GM03348 (cell line): Measurements from ENCODE around the gene AZIN2.
"Not testable (repeated sequence)": the region's sequence is repeated elsewhere in the genome, so short reads cannot be mapped to it uniquely, and the experiment has no call there.

Experiments
- DNase-seq: peaks from one replicate; pipeline ENCODE4 v3.0.0; 2012; ENCODE audit warnings: low spot score

Gene AZIN2

DNA sequence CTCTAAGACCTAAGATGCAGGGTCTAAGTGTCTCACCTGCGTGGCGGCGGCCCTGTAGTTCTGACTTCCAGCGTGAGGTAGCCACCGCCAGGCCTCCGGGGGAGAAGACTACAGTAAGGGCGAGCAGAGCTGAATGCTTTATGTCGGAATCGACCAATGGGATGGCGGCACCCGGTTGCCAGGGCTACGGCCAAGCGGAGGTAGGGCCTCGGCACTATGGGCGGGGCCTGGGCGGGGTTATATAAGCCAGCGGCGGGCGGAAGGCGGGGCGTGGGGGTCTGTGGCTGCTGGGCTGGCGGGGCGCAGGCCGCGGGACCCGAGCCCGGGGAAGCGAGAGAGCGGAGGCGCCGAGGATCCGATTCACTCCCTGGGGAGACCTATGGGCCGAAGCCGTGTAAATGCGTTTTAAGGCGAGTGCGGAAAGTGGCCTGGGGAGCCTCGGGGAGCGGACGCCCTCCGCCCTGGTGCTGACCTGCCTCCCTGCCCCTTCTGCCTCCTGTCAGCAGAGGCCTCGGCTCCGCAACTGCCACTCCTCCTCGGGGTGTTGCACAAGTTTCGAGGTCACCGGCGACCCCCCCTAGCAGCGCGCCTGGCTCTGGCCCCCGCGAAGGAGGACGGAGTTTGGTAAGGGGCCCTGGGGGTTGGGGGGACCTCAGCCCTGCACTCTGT, at the start of gene AZIN2:
AZIN2 (plus strand) TSS at position 269 of the 669 bp plus-strand sequence. CDS start 1,097 bp downstream, outside the sequence.
- peak; percentile 99 for DNase-seq

DNA sequence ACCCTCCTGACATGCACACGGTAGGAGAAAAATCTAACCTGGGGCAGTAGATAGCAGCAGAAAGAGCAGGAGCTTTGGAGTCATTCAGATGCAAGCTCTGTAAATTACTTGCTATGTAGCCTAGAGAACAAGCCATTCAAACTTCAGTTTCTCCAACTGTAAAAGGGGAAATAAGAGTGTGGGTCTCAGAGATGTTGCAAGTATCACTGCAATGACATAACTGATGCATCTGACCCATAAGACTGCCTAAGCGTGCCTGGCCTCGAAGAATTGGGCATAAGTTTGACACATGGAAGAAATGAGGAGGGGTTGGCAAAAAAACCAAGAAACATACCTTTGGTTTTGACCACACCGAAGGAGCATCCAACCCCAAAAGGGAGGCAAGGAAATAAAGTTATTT, 49.4 kb upstream of the AZIN2 start:
- no peak for DNase-seq

DNA sequence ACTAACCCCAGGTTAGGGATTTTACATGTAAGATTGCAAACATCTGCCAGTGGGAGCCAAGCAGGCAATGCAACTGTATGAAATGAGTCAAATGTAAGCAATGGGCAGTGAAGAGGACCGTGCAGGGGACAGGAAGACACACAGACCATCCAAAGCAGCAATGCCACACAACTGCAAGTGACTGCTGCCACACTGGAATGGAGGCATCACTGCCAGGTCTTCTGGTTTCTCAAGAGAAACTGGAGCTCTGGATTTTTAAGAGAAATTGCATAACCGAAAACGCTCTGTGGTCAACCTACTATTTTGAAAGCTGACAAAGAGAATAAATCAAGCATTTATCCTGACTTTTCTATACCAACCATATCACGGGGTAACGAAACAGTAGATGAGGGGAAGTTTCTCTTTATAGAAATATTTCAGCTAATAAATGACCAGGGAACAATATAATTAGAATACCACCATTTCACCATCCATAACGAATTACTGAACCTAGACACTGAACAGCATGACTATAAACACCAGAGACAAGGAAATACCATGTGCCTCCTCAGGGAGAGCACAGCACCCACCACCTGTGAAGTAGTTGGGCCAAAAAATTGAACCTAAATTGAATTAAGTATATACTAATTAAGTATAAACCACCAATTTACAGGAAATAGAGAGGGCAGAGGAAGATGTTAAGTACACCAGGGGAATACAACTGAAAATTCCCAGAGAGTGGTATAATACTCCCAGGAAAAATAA, 48.7 kb upstream of the AZIN2 start:
- no peak for DNase-seq

DNA sequence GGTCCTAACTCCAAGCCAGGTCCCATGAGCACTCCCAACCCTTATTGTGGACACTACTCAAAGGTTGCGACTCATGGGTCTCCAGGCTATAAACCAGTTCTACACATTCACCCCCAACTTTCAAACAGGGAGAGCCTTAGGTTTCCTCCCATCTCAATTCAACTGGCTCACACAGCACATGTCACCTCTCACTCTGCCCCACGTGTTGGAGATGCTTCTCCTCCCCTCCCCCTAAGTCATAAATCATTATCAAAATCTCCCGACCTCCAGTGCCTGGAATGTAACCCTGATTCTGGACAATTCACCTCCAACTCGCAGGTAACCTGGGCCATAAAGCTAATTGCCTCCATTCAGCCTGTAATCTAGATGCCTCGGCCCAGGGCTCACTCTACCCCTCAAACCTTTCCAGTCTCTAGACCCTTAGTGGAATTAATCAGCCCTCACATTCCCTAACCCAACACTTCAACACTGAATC, 44.9 kb upstream of the AZIN2 start:
- peak; percentile 17 for DNase-seq

DNA sequence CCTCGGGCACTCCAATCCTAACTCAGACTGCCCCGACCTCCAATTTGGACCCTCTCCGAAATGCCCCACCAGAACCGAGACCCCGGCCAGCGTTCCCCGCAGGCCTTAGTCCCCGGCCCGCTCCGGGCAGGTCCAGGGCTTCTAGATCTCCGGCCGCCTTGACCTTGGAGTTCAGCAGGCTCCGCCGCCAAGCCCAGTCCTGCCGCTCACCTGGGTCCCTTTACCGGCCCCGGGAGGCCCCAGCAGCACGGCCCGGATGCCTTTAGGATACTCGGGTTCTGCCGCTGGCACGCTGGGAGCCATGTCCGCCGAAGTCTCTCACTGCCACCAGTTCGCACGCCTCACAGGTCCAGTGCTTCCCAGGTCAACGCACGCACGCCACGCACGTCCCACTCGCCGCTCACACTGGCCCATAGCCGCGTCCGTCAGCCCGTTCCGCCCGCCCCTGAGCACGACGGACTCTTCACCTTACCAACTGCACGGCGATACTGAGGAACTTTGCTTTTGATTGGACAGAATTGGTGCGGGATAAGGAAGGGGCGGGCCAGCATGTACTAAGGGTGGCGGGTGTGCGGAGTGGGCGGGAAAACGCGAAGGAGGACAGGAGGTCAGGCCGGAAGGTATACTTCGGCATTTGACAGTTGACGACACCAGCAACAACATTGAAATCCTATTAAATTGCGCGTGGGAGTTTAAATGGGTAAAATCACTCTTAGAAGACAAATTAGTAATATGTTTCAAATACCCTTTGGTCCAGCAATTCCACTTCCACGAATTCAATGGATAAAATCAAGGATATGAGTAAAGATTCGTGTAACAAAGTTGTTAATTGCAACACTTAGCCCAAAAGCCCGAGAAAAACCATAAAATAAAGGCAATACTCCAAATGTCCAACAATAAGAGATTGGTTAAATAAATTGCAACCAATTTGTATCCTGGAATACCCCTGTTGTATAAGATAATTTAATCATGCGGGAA, 44.1 kb upstream of the AZIN2 start, which contains the start of gene AK2:
AK2 (minus strand) TSS at position 358 of the 978 bp plus-strand sequence; CDS start at position 303, 55 bp downstream.
- peak; percentile 99 for DNase-seq

DNA sequence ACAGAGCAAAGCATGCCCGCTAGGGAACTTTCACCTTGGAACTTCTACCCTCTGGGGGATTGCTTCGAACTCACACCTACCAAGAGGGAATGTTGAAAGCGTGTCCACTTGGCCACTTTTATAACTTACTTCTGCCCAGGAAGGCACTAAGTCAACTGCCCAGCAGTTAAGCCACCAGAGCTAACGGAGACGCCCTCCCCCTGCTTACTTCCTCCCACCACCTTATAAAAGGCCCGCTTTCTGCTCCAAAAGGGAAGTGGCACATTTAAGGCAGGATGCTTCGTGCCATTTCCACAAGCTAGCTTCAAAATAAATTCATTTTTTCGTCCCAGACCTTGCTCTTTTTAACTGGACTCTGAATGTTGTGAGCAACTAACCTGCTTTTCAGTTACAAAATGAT, 41.1 kb upstream of the AZIN2 start:
- no peak for DNase-seq

DNA sequence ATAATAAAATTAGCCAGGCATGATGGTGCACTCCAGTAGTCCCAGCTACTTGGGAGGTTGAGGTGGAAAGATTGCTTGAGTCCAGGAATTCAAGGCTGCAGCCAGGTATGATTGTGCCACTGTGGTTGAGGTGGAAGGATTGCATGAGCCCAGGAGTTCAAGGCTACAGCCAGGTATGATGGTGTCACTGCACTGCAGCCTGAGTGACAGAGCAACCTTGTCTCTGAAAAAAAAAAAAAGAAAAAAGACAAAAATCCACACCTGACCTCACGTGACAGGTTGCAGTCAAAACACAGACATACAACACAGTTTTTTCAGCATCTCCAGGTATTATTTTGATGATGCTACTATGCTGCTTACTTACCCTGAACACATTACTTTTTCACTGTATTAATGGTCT, 39.9 kb upstream of the AZIN2 start:
- no peak for DNase-seq

DNA sequence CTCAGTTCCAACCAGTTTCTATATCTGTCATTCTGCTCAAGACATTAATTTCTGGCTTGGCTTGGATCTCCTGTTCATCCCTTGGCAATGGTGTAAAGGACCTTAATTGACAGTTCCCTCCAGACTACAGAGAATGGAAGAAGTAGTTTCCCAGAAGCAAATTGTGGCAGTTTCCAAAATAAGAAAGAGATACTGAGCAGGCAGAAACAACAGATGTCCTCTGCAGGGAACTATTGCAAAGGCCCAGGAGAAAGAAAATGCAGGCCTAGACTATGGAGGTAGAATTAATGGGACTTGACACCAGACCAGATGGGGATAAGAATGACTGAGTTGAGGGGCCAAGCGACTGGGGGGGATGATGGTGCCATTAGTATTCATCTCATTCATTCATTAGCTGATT, 38.1 kb upstream of the AZIN2 start:
- no peak for DNase-seq

DNA sequence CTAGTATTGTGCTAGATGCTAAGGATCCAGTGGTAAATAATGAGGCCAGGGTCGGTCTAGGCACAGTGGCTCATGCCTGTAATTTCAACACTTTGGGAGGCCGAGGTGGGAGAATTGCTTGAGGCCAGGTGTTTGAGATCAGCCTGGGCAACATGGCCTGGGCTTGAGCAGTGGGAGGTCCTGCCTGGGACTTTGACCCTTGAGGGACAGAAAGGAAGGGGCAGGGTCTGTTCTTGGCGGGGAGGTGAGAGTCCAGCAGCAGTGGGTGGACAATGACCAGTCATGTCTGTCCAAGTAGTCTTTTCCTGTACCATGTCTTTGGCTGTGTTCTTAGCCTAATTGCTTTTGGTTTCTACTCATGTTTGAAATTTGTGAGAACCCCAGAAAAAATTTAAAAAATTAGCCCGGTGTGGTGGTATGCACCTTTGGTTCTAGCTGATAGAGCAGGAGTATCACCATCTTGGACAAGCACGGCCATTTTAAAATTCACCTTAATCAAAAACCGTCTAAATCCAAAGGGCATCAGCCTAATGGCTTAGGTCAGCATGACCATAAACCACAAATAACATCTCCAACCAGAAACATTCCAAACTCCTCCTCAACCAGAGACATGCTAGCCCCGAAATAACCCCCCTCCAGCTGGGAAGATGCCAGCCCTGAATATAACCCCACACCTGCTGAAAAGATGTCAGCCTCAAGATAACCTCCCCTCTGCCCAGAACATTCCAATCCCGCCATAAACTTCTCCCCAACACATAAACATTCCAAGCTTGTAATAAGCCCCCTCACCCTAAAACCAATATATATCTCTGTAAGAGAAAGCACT, 37.5 kb upstream of the AZIN2 start:
- no peak for DNase-seq

DNA sequence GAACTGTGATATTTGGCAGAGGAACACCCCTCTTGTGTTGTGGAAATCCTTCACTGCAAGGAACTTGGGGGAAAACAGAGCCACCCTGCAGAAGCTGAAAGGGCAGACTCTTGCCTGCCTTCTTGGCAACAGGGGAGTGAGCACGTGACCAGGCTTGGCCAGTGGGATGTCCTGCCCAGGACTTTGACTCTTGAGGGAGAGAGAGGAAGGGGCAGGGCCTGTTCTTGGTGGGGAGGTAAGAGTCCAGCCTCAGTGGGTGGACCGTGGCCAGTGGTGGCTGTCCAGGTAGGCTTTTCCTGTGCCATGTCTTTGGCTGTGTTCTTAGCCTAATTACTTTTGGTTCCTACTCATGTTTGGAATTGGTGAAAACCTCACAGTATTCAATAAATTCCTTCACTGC, 35.7 kb upstream of the AZIN2 start:
- DNase-seq = no peak

DNA sequence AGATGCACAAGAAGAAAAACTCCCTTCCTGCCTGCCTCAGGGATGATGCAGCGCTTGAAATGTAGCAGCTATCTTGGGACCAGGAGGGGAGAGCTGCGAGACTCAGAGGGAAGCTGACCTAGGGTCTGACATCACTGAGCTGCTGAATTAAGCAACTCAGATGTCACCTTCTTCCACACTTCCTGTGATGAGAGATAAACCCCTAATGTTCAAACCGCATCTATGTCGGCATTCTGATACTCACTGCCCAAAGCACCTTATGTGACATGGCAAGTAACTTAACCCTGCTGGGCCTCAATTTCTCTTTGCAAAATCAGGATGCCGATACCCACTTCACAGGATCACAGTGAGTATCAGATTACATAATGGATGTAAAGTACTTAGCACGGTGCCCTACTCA, 35.1 kb upstream of the AZIN2 start:
- DNase-seq = no peak

DNA sequence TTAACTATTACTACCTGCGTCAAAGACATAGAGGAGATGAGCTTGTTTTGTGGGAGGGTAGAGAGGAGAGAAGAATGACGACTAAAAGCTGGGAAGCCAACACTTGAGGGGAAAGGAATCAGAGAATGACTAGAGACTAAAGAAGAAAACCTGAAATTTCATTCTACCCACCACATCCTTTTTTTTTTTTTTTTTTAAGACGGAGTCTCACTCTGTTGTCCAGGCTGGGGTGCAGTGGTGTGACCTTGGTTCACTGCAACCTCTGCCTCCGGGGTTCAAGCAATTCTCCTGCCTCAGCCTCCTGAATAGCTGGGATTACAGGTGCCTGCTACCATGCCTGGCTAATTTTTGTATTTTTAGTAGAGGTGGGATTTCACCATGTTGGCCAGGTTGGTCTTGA, 34.7 kb upstream of the AZIN2 start:
- DNase-seq = not testable (repeated sequence)

DNA sequence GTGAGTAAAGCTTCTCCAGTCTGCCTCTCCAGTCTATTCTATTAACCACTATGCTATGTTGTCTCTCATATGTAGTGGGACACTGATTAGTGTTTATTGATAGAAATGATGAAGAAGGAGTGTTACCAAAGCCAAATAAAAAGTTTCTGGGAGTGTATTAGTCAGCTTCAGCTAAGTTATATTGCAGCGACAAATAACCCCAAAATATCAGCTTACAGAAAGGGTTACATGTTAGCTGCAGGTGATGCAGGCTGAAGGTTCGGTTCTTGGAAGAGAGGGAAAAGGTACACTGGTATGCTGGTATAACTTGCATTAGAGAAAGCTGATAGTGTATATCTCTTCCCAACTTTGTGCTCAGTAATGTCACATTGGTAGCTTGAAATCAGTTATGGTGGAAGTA, 33.7 kb upstream of the AZIN2 start:
- DNase-seq = no peak

DNA sequence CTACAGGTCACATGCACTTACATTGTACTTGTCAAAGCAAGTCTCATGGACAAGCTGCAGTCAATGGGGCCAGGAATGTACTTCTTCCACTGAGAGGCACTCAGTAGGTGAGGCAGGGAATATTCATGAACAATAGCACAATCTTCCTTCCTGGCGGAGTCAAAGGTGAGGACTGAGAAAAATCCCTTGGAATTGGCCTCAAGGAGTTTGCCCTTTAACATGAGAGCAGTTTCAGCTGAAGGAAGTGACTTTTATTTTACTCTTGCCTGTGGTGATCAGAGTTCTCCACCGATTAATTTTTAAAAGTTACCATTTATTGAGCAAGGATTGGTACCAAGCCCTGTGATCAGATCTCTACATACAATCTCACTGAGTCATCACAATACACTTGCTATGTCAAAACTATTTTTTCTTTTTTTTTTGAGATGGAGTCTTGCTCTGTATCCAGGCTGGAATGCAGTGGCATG, 33.1 kb upstream of the AZIN2 start:
- peak; percentile 62 for DNase-seq

DNA sequence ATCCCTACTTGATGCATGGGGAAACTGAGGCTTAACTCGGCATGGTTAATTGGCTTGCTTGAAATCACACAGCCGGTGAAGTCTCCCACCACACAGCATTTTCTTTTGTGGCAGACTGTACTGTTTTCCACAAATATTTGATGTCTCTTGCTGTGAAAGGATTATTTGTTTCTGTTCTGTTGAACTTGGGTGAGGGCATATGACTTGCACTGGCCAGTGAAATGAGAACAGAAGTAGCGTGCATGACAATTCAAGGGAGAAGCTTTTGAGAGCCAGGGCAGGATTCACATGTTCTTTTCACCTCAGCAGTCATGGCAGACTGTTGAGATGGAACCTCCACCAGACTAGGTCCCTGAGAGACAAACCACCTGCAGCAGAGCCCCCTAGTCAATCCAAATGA, 32.5 kb upstream of the AZIN2 start:
- no peak for DNase-seq

DNA sequence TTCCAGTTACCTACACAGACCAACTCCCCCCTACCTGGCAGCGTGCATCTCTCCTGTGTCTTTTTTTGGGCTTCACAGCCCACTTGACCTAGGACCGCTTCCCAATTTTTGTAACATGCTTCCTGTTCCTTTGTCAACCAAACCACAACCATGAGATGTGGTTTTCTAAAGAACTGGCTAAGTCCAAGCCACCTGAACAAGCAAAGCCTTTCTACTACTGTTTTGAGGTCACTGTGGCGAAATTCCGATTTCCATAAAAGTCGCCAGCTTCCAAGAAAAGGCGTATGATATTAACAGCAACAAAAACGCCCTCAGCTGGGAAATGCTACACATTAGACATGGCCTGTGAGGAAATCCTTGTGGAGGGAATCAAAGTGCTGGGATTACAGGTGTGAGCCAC, 31.6 kb upstream of the AZIN2 start:
- DNase-seq = no peak

DNA sequence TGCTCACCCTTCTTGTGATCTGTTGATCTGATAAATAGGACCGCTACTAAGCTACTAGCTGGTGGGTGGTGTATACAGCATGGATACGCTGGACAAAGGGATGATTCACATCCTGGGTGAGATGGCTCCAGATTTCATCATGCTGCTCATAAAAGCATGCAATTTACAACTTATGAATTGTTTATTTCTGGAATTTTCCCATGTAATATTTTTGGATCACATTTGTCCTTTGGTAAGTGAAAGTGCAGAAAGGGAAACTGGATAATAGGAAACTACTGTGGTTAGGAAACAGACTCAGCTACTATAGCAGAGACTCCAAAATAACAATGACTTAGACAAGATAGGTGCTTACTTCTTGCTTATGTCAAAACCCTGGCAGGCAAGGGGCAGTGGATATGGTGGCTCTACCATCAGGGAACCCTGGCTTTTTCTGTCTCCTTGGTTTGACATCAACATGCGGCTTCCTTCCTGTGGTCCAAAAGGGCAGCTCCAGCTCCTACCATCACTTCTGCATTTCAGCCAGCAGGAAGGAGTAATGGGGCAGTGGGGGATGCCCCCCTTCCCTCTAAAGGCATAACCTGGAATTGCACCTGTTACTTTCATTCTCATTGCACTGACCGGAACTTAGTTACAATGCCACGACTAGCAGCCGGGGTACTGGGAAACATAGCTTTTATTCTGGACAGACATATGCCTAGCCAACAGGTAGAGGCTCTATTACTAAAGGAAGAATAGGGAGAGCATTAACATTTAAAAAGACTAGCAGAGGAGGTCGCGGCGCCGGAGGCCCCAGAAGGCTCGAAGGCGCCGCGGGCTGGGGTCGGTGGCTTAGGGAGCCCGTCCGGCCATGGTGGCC, 30.5 kb upstream of the AZIN2 start:
- DNase-seq = peak; percentile 75

DNA sequence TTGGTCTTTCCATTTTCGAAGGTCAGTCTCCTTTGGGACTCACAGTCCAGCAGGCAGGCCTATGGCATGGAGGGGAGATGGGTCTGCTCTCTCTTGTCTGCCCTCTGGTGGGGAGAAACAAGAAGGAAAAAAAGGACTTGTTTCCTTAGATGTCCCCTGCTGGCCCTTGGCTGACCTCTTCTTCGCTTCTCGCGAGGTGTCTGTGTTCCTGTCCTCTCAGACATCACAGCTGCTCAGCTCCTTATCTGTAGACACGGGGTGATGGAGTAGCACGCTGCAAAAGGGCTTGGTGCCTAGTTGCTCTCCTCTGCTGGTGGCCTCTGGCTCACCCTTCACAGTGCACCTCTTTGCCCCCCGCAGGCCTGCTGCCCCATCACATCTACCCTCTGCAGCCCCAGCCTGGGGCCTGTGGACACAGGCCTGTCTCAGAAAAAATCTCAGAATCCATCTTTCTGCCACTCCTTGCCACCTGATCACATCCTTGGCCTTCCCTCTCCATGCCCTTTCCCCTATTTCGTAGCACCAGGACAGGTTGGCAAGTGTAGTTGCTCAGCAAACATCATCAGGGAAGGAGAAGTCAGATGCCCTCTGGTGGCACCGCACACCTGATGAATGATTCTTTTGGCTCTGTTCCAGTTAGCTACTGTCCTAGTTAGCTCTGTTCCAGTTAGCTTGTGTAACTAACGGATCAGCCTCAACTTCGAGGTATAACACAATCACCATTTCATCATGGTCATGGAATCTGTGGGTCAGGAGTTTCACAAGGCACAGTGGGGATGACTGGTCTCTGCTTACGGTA, 25.5 kb upstream of the AZIN2 start:
- DNase-seq = peak; percentile 85

DNA sequence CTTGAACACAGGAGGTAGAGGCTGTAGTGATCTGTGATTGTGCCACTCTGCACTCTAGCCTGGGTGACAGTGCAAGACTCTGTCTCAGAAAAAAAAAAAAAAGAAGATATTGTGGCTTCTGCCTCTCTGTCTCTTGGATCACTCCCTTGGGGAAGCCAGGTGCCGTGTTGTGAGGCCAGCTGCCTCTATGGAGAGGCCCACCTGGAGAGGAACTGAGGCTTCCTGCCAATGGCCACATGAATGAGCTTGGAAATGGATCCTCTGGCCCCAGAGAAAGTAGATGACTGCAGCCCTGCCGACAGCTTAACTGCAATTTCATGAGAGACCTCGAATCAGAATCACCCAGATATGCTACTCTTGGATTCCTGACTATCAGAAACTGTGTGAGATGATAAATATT, 24.5 kb upstream of the AZIN2 start:
- no peak for DNase-seq
